ENCODE data around the gene CNNM1. TPM values are rescaled to one million over a fixed set of nuclear protein-coding genes. Genes with fewer than 3 reads are reported as not detected.

CNNM1 gene
- total RNA-seq, 4 donors from 2014 or later = 2.3 to 4.4 (median 4.2) TPM

DNA sequence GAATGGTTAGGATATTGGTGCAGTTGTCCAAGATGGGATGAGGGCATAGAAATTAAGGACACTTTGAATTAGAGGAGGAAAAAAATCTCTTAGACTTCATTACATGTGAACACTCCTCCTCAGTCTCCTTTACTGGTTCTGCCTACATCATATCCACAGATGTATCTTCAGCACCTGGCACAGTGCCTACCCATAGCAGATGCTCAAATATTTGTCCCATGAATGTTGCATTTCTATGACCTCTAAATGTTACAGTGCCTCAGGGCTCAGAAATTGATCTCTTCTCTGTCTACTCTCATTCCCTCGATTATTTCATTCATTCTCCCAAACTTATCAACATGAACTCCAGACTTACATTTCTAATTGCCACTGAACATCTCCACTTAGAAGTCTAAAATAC, 17.1 kb downstream of the CNNM1 start:
- Histone ChIP-seq H3K36me3 (no peaks in the 10 kb centered on the region), H3K4me1 (no peaks in the 10 kb centered on the region), H3K27ac (no peak overlapping the region), H3K9me3 (no peaks in the 10 kb centered on the region), H3K4me3 (no peak overlapping the region), H3K27me3 (no peaks in the 10 kb centered on the region)
- DNase-seq (ENCODE audit: low spot score in 2 of 2) = no peak
- TF ChIP-seq POLR2AphosphoS5 (IDR thresholded peaks at IDR 0.05) (no peak), EP300 (IDR thresholded peaks at IDR 0.05) (no peak), POLR2A (IDR thresholded peaks at IDR 0.05) (no peak)
- TF ChIP-seq, protein P1, sequence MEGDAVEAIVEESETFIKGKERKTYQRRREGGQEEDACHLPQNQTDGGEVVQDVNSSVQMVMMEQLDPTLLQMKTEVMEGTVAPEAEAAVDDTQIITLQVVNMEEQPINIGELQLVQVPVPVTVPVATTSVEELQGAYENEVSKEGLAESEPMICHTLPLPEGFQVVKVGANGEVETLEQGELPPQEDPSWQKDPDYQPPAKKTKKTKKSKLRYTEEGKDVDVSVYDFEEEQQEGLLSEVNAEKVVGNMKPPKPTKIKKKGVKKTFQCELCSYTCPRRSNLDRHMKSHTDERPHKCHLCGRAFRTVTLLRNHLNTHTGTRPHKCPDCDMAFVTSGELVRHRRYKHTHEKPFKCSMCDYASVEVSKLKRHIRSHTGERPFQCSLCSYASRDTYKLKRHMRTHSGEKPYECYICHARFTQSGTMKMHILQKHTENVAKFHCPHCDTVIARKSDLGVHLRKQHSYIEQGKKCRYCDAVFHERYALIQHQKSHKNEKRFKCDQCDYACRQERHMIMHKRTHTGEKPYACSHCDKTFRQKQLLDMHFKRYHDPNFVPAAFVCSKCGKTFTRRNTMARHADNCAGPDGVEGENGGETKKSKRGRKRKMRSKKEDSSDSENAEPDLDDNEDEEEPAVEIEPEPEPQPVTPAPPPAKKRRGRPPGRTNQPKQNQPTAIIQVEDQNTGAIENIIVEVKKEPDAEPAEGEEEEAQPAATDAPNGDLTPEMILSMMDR (IDR thresholded peaks at IDR 0.05) = no peak
- 29% methylated on average over 1 of the region's 1 CpG for WGBS

DNA sequence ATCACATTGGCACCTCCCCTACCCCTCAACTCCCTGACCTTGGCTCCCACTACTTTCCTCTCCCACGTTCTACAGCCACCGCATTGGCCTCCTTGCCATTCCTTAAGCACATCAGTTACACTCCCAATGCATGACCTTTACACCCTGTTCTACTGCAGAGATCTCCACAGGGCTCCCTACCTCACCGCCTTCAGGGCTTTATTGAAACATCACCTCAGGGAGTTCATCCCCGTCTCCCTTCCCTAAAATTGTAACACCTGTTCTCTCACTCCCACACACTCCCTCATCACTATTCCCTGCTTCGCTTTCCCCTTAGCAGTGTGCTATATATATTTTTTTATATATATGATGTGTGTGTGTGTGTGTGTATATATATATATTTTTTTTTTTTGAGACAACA, 18.5 kb downstream of the CNNM1 start:
- DNase-seq (ENCODE audit: low spot score in 2 of 2) = no peak
- no peak overlapping the region for H3K4me3 ChIP-seq
- no peaks in the 10 kb centered on the region for H3K4me1 ChIP-seq
- WGBS = 87% methylated on average over 5 of the region's 5 CpGs
- TF ChIP-seq EP300 (IDR thresholded peaks at IDR 0.05) = no peak
- TF ChIP-seq POLR2A (IDR thresholded peaks at IDR 0.05) = no peak
- TF ChIP-seq POLR2AphosphoS5 (IDR thresholded peaks at IDR 0.05) = no peak
- TF ChIP-seq, protein P1 (IDR thresholded peaks at IDR 0.05) = no peak
- no peaks in the 10 kb centered on the region for H3K27me3 ChIP-seq
- H3K27ac ChIP-seq = no peak overlapping the region
- H3K9me3 ChIP-seq = no peaks in the 10 kb centered on the region
- no peaks in the 10 kb centered on the region for H3K36me3 ChIP-seq

DNA sequence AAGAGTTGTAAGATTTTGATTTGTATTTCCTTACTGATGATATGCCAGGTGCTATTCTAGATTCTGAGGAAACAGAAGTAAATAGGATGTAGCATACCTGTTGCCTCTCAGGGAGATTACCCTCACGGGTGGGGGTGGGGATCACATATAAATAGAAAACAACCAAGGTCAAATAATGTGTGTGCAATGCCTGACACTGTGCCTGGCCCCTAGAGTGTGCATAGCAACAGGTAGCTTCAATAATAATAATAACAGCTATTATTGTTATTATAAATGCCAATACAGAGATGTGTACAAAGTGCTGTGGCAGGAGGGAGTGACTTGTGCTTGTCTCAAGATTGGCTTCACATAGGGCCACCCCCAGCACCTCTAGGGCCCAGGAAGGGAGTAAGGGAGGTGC, 24.0 kb downstream of the CNNM1 start:
- 84% methylated on average over 1 of the region's 1 CpG for WGBS
- no peak overlapping the region for H3K4me3 ChIP-seq
- DNase-seq (ENCODE audit: low spot score in 2 of 2) = no peak
- no peaks in the 10 kb centered on the region for H3K9me3 ChIP-seq
- TF ChIP-seq EP300 (IDR thresholded peaks at IDR 0.05) = no peak
- TF ChIP-seq POLR2AphosphoS5 (IDR thresholded peaks at IDR 0.05) = no peak
- TF ChIP-seq, protein P1 (IDR thresholded peaks at IDR 0.05) = no peak
- TF ChIP-seq POLR2A (IDR thresholded peaks at IDR 0.05) = no peak
- no peak overlapping the region for H3K27ac ChIP-seq
- H3K36me3 ChIP-seq = no peaks in the 10 kb centered on the region
- no peaks in the 10 kb centered on the region for H3K4me1 ChIP-seq
- H3K27me3 ChIP-seq = no peaks in the 10 kb centered on the region

DNA sequence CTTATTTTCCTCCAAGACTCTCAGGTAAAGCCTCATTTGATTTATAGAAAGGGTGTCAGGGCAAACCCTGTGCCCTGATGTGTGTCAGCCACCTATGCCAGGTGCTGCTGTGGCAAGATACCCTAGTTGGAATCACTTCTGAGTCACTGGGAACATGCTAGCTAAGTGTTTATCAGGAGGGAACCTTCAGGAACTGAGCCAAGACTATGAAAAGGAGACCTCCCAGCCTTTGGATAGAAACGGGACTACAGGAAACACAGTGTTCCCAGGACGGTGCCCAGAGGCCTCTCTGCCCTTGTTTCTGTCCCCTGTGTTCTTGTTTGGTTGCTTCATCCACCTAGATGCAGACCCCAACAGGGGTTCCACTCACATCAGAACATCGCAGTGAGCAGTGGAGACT, 28.5 kb downstream of the CNNM1 start:
- TF ChIP-seq EP300 (IDR thresholded peaks at IDR 0.05) (no peak), POLR2AphosphoS5 (IDR thresholded peaks at IDR 0.05) (no peak), POLR2A (IDR thresholded peaks at IDR 0.05) (no peak)
- TF ChIP-seq, protein P1 (IDR thresholded peaks at IDR 0.05) = no peak
- DNase-seq (ENCODE audit: low spot score in 2 of 2) = no peak
- peaks cover 4% of the 10 kb centered on the region for H3K36me3 ChIP-seq
- H3K9me3 ChIP-seq = no peaks in the 10 kb centered on the region
- WGBS = 65% methylated on average over 3 of the region's 3 CpGs
- H3K4me3 ChIP-seq = no peak overlapping the region
- no peak overlapping the region for H3K27ac ChIP-seq
- no peaks in the 10 kb centered on the region for H3K4me1 ChIP-seq
- H3K27me3 ChIP-seq = no peaks in the 10 kb centered on the region

DNA sequence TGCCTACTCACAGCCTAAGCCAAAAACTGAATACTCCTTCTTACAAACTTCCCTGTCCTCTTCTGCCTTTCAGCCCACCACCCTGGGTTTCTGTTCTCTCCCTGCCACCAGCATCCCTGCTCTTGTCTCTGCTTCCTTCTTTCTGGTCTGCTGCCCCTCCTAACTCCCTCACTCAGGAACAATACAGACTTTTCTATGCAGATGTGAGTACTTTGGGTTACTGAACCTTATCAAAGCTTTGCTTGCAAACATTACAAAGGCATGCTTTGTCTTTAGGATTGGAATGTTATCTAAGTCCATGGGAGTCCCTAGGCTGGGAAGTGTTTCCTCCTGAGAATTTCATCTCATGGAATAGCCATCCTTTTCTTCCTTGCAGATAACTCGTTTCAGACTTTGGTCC, 28.9 kb downstream of the CNNM1 start:
- WGBS = 68% methylated on average over 1 of the region's 1 CpG
- DNase-seq (ENCODE audit: low spot score in 2 of 2) = no peak
- no peaks in the 10 kb centered on the region for H3K27me3 ChIP-seq
- no peak for TF ChIP-seq POLR2AphosphoS5 (IDR thresholded peaks at IDR 0.05)
- no peak for TF ChIP-seq EP300 (IDR thresholded peaks at IDR 0.05)
- no peak for TF ChIP-seq POLR2A (IDR thresholded peaks at IDR 0.05)
- TF ChIP-seq, protein P1 (IDR thresholded peaks at IDR 0.05) = no peak
- peaks cover 4% of the 10 kb centered on the region for H3K36me3 ChIP-seq
- H3K4me3 ChIP-seq = no peak overlapping the region
- H3K9me3 ChIP-seq = no peaks in the 10 kb centered on the region
- no peaks in the 10 kb centered on the region for H3K4me1 ChIP-seq
- H3K27ac ChIP-seq = no peak overlapping the region

Data from suprapubic skin (tissue), 4 donors.